Caco-2 (cell line): Measurements from ENCODE around the gene NRXN2. TPM values are rescaled to one million over a fixed set of nuclear protein-coding genes. Genes with fewer than 3 reads are reported as not detected.

Experiments
- BruUV-seq: library from RNA; stranded (reverse); fragments of 400-500 nt; replicated peaks from 2 replicates; lab custom pipeline; 2021; lab: Mats Ljungman, UMichigan
- CTCF ChIA-PET: fragments of 300-600 bp; sonication (Branson Sonifier 250); formaldehyde crosslinking; loops from one replicate; lab custom pipeline; 2022; ENCODE audit warnings: antibody characterized with exemption; lab: Charles Lee
- POLR2A ChIA-PET: fragments of 300-600 bp; sonication (Branson Sonifier 250); formaldehyde crosslinking; loops from one replicate; lab custom pipeline; 2022; ENCODE audit warnings: antibody characterized with exemption; lab: Charles Lee
- DNase-seq, 2 experiments: peaks; one replicate each; pipeline versions ENCODE4 v3.0.0 to v3.0.0-alpha.2; 2020 to 2022
- H3K27me3 ChIP-seq: replicated peaks from 2 replicates; pipeline ENCODE4 v1.6.0; 2011; ENCODE audit warnings: low read length; ENCODE audit not compliant: control insufficient read depth, insufficient read depth
- H3K36me3 ChIP-seq: 2 replicates; pipeline ENCODE4 v1.5.1; 2011; ENCODE audit warnings: low read length; ENCODE audit not compliant: control insufficient read depth, insufficient read depth
- H3K4me1 ChIP-seq: fragments of 250-450 bp; sonication (Bioruptor Pico); 2 replicates; pipeline ENCODE4 v1.5.1; 2020; ENCODE audit warnings: mild to moderate bottlenecking
- H3K4me3 ChIP-seq: 2 replicates; pipeline ENCODE4 v1.5.1; 2011; ENCODE audit warnings: low read depth, mild to moderate bottlenecking, control low read depth, low read length
- H3K9me3 ChIP-seq: fragments of 250-450 bp; sonication (Bioruptor Pico); 2 replicates; pipeline ENCODE4 v1.5.1; 2020; ENCODE audit warnings: mild to moderate bottlenecking, moderate library complexity
- H3K27ac Mint-ChIP-seq: one replicate; pipeline ENCODE4 v1.8.0; 2022; ENCODE audit warnings: mixed read lengths; ENCODE audit not compliant: unreplicated experiment
- H3K27me3 Mint-ChIP-seq: one replicate; pipeline ENCODE4 v1.8.0; 2022; ENCODE audit warnings: mixed read lengths; ENCODE audit not compliant: insufficient read depth, unreplicated experiment
- H3K36me3 Mint-ChIP-seq: one replicate; pipeline ENCODE4 v1.8.0; 2022; ENCODE audit warnings: mild to moderate bottlenecking, mixed read lengths; ENCODE audit not compliant: insufficient read depth, unreplicated experiment
- H3K4me1 Mint-ChIP-seq: one replicate; pipeline ENCODE4 v1.8.0; 2022; ENCODE audit warnings: low read depth, mixed read lengths; ENCODE audit not compliant: unreplicated experiment
- H3K4me3 Mint-ChIP-seq: one replicate; pipeline ENCODE4 v1.8.0; 2022; ENCODE audit warnings: mild to moderate bottlenecking, moderate library complexity, mixed read lengths; ENCODE audit not compliant: unreplicated experiment
- H3K9me3 Mint-ChIP-seq: one replicate; pipeline ENCODE4 v1.8.0; 2022; ENCODE audit warnings: mixed read lengths; ENCODE audit not compliant: unreplicated experiment
- intact Hi-C: fragments of 100-400 bp; cut with micrococcal nuclease; formaldehyde crosslinking; loops from one replicate; pipeline ENCODE4 v1.10.0; 2022; ENCODE audit not compliant: unreplicated experiment
- total RNA-seq: library from RNA; stranded (reverse); gene quantifications from 2 replicates; pipeline ENCODE4 v1.2.3, GENCODE V29; 2022
- TF ChIP-seq, protein P1 (sequence below), 2 experiments: fragments of 200-600 bp in 1 of 2; IDR thresholded peaks; 1 replicate in 1 of 2; 2 replicates in 1 of 2; pipeline versions ENCODE4 v1.5.1 to v1.8.0; 2011 to 2022; ENCODE audit warnings: antibody characterized with exemption in 1 of 2, control low read depth in 1 of 2, inconsistent platforms in 1 of 2, low read depth in 1 of 2, low read length in 1 of 2, mild to moderate bottlenecking in 1 of 2, moderate library complexity in 1 of 2; ENCODE audit not compliant: insufficient read depth in 1 of 2, severe bottlenecking in 1 of 2, unreplicated experiment in 1 of 2

NRXN2 gene
- total RNA-seq, 1 experiment from 2014 or later, result 7.6 TPM

DNA sequence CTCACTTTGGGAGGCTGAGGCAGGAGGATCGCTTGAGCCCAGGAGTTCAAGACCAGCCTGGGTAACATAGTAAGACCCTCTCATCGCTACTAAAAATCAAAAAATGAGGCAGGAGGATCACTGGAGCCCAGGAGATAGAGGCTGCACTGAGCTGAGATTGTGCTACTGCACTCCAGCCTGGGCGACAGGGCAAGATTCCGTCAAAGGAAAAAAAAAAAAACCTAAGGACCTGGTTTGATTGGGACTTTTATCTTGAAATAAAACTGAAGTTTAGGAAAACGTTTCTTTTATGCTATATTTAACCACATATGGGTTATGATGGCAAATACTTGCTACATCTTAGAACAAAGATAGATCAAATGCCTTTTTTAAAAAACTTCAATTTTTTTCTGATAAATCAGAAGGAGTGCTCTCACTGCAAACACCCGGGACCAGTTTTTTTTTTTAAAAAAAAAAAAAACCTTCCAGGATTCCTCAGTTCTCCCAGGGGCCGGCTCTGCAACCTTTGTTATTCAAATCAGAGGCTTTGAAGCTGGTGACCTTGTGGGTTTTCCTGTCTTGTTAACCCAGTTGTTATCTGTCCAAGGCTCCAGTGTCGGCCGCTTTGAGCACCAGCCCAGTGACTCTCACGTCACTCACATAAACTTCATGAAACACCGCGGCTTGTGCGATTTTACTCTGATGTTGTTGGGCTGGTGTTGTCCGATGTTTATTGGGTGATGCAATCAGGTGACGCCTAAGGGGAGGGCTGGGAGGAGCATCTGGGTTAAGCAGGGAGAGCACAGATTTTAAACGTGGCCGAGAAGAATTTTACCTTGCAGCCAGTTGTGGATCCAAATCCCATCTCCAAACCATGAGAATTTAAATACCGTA is 156.7 kb downstream of the NRXN2 start:
- Mint-ChIP-seq H3K36me3 (peaks cover 23% of the 10 kb centered on the region), H3K9me3 (no peaks in the 10 kb centered on the region), H3K4me1 (peaks cover 15% of the 10 kb centered on the region), H3K4me3 (peak overlapping the region; percentile 69), H3K27ac (peak overlapping the region; percentile 99), H3K27me3 (no peaks in the 10 kb centered on the region)
- Histone ChIP-seq H3K4me3 (peak overlapping the region; percentile 13; the same call in 1 of the 2 replicates), H3K9me3 (no peaks in the 10 kb centered on the region), H3K36me3 (no peaks in the 10 kb centered on the region), H3K27me3 (no peaks in the 10 kb centered on the region), H3K4me1 (peaks cover 35% of the 10 kb centered on the region)
- intact Hi-C loops, result loop anchor here (5.0 kb wide), 1 partner anchor 119 kb away; no protein-coding TSS in a partner anchor
- DNase-seq, result peak; percentile 96 to 99
- ChIA-PET POLR2A (interaction anchor here (0.6 to 1.5 kb wide), 7 partner anchors 9 to 1154 kb away, joined by 3 to 7 read pairs (median 4); partner anchors contain the start of genes PRDX5, RNASEH2C and TRMT112), CTCF (interaction anchor here (0.6 to 2.0 kb wide), 10 partner anchors 83 to 249 kb away, joined by 3 to 10 read pairs (median 4); partner anchors contain the start of genes PRDX5 and TRMT112)
- TF ChIP-seq, protein P1, sequence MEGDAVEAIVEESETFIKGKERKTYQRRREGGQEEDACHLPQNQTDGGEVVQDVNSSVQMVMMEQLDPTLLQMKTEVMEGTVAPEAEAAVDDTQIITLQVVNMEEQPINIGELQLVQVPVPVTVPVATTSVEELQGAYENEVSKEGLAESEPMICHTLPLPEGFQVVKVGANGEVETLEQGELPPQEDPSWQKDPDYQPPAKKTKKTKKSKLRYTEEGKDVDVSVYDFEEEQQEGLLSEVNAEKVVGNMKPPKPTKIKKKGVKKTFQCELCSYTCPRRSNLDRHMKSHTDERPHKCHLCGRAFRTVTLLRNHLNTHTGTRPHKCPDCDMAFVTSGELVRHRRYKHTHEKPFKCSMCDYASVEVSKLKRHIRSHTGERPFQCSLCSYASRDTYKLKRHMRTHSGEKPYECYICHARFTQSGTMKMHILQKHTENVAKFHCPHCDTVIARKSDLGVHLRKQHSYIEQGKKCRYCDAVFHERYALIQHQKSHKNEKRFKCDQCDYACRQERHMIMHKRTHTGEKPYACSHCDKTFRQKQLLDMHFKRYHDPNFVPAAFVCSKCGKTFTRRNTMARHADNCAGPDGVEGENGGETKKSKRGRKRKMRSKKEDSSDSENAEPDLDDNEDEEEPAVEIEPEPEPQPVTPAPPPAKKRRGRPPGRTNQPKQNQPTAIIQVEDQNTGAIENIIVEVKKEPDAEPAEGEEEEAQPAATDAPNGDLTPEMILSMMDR (IDR thresholded peaks at IDR 0.05; ENCODE audit: insufficient read depth in 1 of 2, low read depth in 1 of 2, low read length in 1 of 2, severe bottlenecking in 1 of 2, unreplicated experiment in 1 of 2), result no peak
- TSS peak; percentile 91 for BruUV-seq

DNA sequence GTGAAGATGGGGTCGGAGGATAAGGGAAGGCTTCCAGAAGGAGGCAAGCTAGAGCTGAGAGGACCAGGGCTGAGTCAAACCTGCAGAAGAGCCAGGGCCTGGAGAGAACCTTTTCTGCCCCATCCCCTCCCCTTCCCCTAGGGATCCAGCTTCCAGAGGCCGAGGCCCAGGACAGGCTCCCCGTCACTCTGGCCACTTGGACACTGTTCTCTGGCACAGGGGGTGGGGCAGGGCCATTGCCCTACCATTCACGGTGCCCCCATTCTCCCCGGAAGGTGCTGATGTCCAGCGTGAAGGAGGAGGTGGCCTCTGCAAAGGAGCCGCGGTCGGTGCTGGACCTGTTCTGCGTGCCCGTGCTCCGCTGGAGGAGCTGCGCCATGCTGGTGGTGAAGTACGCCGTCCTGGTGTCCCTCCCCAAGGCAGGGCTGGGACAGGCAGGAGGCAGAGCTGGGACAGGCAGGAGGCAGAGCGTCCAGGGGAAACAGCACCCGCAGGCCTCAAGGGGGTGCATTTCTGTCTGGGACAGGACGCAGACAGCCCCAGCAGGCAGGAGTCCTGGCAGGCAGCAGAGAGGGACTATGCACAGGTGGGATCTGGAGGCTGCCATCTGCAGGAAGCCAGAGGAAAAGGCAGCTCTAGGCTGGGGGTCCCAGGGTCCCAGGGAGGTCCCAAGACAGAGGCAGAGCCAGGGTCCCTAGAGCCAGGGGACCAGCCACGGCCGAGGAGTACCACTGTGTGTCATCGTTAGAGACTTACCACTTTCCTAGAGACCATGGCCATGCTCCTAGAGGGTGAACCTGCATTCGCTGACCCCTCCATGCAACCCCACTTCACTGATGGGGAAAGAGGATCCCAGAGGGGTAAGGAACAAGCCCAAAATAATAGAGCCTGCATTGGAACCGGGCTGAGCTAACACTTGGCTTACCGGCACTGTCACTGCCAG is 157.8 kb downstream of the NRXN2 start:
- Mint-ChIP-seq H3K9me3 (no peaks in the 10 kb centered on the region), H3K4me3 (peak overlapping the region; percentile 69), H3K27ac (peak overlapping the region; percentile 99), H3K36me3 (peaks cover 31% of the 10 kb centered on the region), H3K4me1 (peaks cover 15% of the 10 kb centered on the region), H3K27me3 (no peaks in the 10 kb centered on the region)
- H3K27me3 ChIP-seq, result no peaks in the 10 kb centered on the region
- POLR2A ChIA-PET, result interaction anchor here (0.6 to 0.7 kb wide), 2 partner anchors 82 to 159 kb away, joined by 4 to 6 read pairs; no protein-coding TSS in a partner anchor
- peaks cover 35% of the 10 kb centered on the region for H3K4me1 ChIP-seq
- intact Hi-C loops, result loop anchor here (5.0 kb wide), 1 partner anchor 118 kb away; no protein-coding TSS in a partner anchor
- H3K9me3 ChIP-seq, result no peaks in the 10 kb centered on the region
- DNase-seq, result peak; percentile 60 to 75
- no peaks in the 10 kb centered on the region for H3K36me3 ChIP-seq
- H3K4me3 ChIP-seq, result no peak overlapping the region
- TF ChIP-seq, protein P1 (IDR thresholded peaks at IDR 0.05; ENCODE audit: insufficient read depth in 1 of 2, low read depth in 1 of 2, low read length in 1 of 2, severe bottlenecking in 1 of 2, unreplicated experiment in 1 of 2), result peak in 1 of 2 experiments; percentile 12
- no TSS peak for BruUV-seq
- CTCF ChIA-PET, result interaction anchor here (0.8 to 2.0 kb wide), 5 partner anchors 79 to 127 kb away, joined by 3 to 10 read pairs (median 4); no protein-coding TSS in a partner anchor
